Neuronal stem cell (in vitro differentiated cells): ENCODE measurements around the gene GPR75.
"Not testable (repeated sequence)": the region's sequence is repeated elsewhere in the genome, so short reads cannot be mapped to it uniquely, and the experiment has no call there.

Experiments used
- DNase-seq: peaks from one replicate; pipeline ENCODE4 v3.0.0-alpha.2; 2013; ENCODE audit warnings: low spot score
- H2AFZ ChIP-seq: one replicate; pipeline ENCODE4 v1.6.1; 2013; ENCODE audit warnings: mild to moderate bottlenecking, low read length, inconsistent platforms
- H2AK5ac ChIP-seq: 2 replicates; pipeline ENCODE4 v1.6.1; 2013; ENCODE audit warnings: low read depth, mild to moderate bottlenecking, inconsistent platforms, low read length, moderate library complexity, mixed read lengths
- H2BK120ac ChIP-seq: 2 replicates; pipeline ENCODE4 v1.6.1; 2013; ENCODE audit warnings: low read depth, mild to moderate bottlenecking, inconsistent platforms, low read length, moderate library complexity, mixed read lengths
- H2BK12ac ChIP-seq: one replicate; pipeline ENCODE4 v1.6.1; 2013; ENCODE audit warnings: low read length, inconsistent platforms
- H2BK15ac ChIP-seq: 2 replicates; pipeline ENCODE4 v1.6.1; 2013; ENCODE audit warnings: mild to moderate bottlenecking, low read length, inconsistent platforms, mixed read lengths
- H2BK5ac ChIP-seq: one replicate; pipeline ENCODE4 v1.6.1; 2013; ENCODE audit warnings: inconsistent platforms, mild to moderate bottlenecking, low read length, moderate library complexity
- H3K14ac ChIP-seq: one replicate; pipeline ENCODE4 v1.6.1; 2013; ENCODE audit warnings: low read length, inconsistent platforms
- H3K18ac ChIP-seq: 2 replicates; pipeline ENCODE4 v1.6.1; 2013; ENCODE audit warnings: low read length, inconsistent platforms
- H3K23ac ChIP-seq: 2 replicates; pipeline ENCODE4 v1.6.1; 2013; ENCODE audit warnings: low read depth, mild to moderate bottlenecking, mixed read lengths, low read length, inconsistent platforms; ENCODE audit not compliant: poor library complexity
- H3K27ac ChIP-seq: replicated peaks from 3 replicates; pipeline ENCODE4 v1.5.1; 2013; ENCODE audit warnings: low read length, inconsistent platforms
- H3K27me3 ChIP-seq, 3 experiments: 2 replicates each; pipeline ENCODE4 v1.6.1; 2013; ENCODE audit warnings: low read length in 3 of 3, mild to moderate bottlenecking in 2 of 3, inconsistent platforms in 1 of 3, low read depth in 1 of 3, mixed read lengths in 1 of 3, moderate library complexity in 1 of 3; ENCODE audit not compliant: control insufficient read depth in 3 of 3, insufficient read depth in 3 of 3
- H3K36me3 ChIP-seq, 2 donors: replicated peaks in 1 of 2; 2 replicates each; pipeline ENCODE4 v1.6.1; 2013; ENCODE audit warnings: low read length in 2 of 2; ENCODE audit not compliant: control insufficient read depth in 2 of 2, insufficient read depth in 2 of 2
- H3K4ac ChIP-seq: 2 replicates; pipeline ENCODE4 v1.6.1; 2013; ENCODE audit warnings: inconsistent platforms, mild to moderate bottlenecking, low read length, moderate library complexity
- H3K4me1 ChIP-seq, 2 donors: 1 replicate in 1 of 2; 2 replicates in 1 of 2; pipeline ENCODE4 v1.6.1; 2013; ENCODE audit warnings: low read length in 2 of 2, low read depth in 1 of 2; ENCODE audit not compliant: control insufficient read depth in 2 of 2, insufficient read depth in 1 of 2
- H3K4me2 ChIP-seq: one replicate; pipeline ENCODE4 v1.6.1; 2013; ENCODE audit warnings: mild to moderate bottlenecking, low read length, inconsistent platforms; ENCODE audit not compliant: insufficient read depth, poor library complexity, severe bottlenecking
- H3K4me3 ChIP-seq, 2 donors: 2 replicates each; pipeline ENCODE4 v1.5.1; 2013; ENCODE audit warnings: low read length in 2 of 2, mild to moderate bottlenecking in 2 of 2, inconsistent platforms in 1 of 2, moderate library complexity in 1 of 2
- H3K79me1 ChIP-seq: one replicate; pipeline ENCODE4 v1.6.1; 2013; ENCODE audit warnings: low read depth, mild to moderate bottlenecking, inconsistent platforms, low read length, moderate library complexity
- H3K9ac ChIP-seq: one replicate; pipeline ENCODE4 v1.6.1; 2013; ENCODE audit warnings: mild to moderate bottlenecking, low read depth, low read length, inconsistent platforms; ENCODE audit not compliant: poor library complexity
- H3K9me3 ChIP-seq, 2 donors: replicated peaks in 1 of 2; 2 replicates each; pipeline versions ENCODE3 to v1.6.1; 2013; ENCODE audit warnings: low read length in 2 of 2, mild to moderate bottlenecking in 2 of 2, inconsistent platforms in 1 of 2, low read depth in 1 of 2, mixed read lengths in 1 of 2, moderate library complexity in 1 of 2; ENCODE audit not compliant: control insufficient read depth in 2 of 2, insufficient read depth in 1 of 2
- H4K8ac ChIP-seq: one replicate; pipeline ENCODE4 v1.6.1; 2013; ENCODE audit warnings: low read depth, mild to moderate bottlenecking, inconsistent platforms, low read length, moderate library complexity
- H4K91ac ChIP-seq: one replicate; pipeline ENCODE4 v1.6.1; 2013; ENCODE audit warnings: low read length, low read depth, mild to moderate bottlenecking, inconsistent platforms; ENCODE audit not compliant: poor library complexity
- WGBS, 2 donors: extraction: QIAGEN DNeasy Blood & Tissue Kit; methylation state at CpG; one replicate each; pipeline ENCODE4 v1.1.7; 2013; ENCODE audit warnings: missing lambda C conversion rate in 2 of 2, mixed read lengths in 1 of 2; ENCODE audit not compliant: insufficient read length in 2 of 2, insufficient replicate concordance in 1 of 2; ENCODE audit errors: extremely low coverage in 2 of 2; 5-methylcytosine and 5-hydroxymethylcytosine counted together

Gene GPR75

DNA sequence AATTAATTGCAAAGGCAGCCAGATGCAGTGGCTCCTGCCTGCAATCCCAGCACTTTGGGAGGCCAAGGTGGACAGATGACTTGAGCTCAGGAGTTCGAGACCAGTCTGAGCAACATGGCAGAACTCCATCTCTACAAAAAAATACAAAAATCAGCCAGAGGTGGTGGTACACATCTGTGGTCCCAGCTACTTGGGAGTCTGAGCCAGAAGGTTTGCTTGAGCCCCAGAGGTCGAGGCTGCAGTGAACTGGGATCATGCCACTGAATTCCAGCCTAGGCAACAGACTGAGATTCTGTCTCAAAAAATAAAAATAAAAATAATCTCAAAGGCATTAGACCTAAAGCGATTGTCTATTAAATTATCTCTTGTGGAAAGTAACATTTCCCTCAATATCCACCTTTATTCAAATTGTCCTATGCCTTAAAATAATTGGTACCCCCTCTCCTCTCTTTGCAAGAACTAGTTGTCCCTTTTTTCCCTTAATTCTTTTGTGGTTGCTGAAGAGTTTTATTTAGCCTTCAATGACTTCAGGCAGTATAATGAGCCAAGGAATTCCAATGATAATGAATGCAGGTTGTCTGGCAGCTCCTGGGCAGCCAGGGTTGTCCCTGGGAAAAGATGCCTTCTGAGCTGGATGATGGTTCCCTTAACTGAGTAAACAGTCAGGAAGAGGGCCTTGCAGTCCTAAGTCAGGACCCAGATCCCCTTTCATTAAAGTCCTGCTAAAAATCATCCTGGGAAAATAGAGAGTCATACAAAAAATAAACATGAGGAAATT is 32.2 kb downstream of the GPR75 start:
- H3K79me1 ChIP-seq = no peaks in the 10 kb centered on the region

GRCh38 chr2:53826587-53827397 is 33.0 kb downstream of the GPR75 start:
- Histone ChIP-seq H3K14ac (no peak overlapping the region), H3K27ac (peak overlapping the region; percentile 49), H2AK5ac (no peak overlapping the region), H2BK120ac (no peak overlapping the region), H4K91ac (no peak overlapping the region), H3K27me3 (no peaks in the 10 kb centered on the region), H2AFZ (peak overlapping the region; percentile 14), H3K4me1 (peaks cover 9 to 12% of the 10 kb centered on the region in 2 donors), H3K4me2 (no peak overlapping the region), H3K9me3 (no peaks in the 10 kb centered on the region), H3K36me3 (no peaks in the 10 kb centered on the region), H3K18ac (no peak overlapping the region), H4K8ac (no peak overlapping the region), H3K79me1 (no peaks in the 10 kb centered on the region), H3K4me3 (no peak overlapping the region), H3K23ac (no peak overlapping the region), H3K9ac (no peak overlapping the region), H2BK5ac (no peak overlapping the region), H3K4ac (no peak overlapping the region), H2BK12ac (no peak overlapping the region), H2BK15ac (no peak overlapping the region)
- no peak for DNase-seq
- no CpG with 5 or more reads among the region's 3 CpGs for WGBS, 2 donors

More for the DNA sequence above, 32.2 kb downstream of the GPR75 start:
- WGBS, 2 donors = no CpG with 5 or more reads among the region's 3 CpGs
- Histone ChIP-seq H3K23ac (no peak overlapping the region), H2BK5ac (no peak overlapping the region), H4K8ac (no peak overlapping the region), H3K9me3 (no peaks in the 10 kb centered on the region), H2BK12ac (no peak overlapping the region), H2AK5ac (no peak overlapping the region), H3K4ac (no peak overlapping the region), H4K91ac (no peak overlapping the region), H3K27ac (peak overlapping the region; percentile 49), H3K18ac (no peak overlapping the region), H3K4me3 (no peak overlapping the region), H3K9ac (no peak overlapping the region), H3K14ac (no peak overlapping the region), H3K4me1 (peaks cover 9 to 12% of the 10 kb centered on the region in 2 donors), H2BK15ac (no peak overlapping the region), H3K27me3 (no peaks in the 10 kb centered on the region), H3K4me2 (no peak overlapping the region), H2BK120ac (no peak overlapping the region), H3K36me3 (no peaks in the 10 kb centered on the region), H2AFZ (no peak overlapping the region)
- peak; percentile 4 for DNase-seq

GRCh38 chr2:53826030-53826410 is 33.7 kb downstream of the GPR75 start:
- Histone ChIP-seq H4K91ac (no peak overlapping the region), H3K4me3 (no peak overlapping the region), H2AFZ (no peak overlapping the region), H3K4me1 (peaks cover 9 to 12% of the 10 kb centered on the region in 2 donors), H2BK12ac (no peak overlapping the region), H4K8ac (no peak overlapping the region), H3K14ac (no peak overlapping the region), H2BK15ac (no peak overlapping the region), H3K27me3 (no peaks in the 10 kb centered on the region), H2BK120ac (no peak overlapping the region), H3K4me2 (no peak overlapping the region), H3K36me3 (no peaks in the 10 kb centered on the region), H3K9me3 (no peaks in the 10 kb centered on the region), H3K23ac (no peak overlapping the region), H2AK5ac (no peak overlapping the region), H3K4ac (no peak overlapping the region), H3K79me1 (no peaks in the 10 kb centered on the region), H2BK5ac (no peak overlapping the region), H3K18ac (no peak overlapping the region), H3K27ac (no peak overlapping the region), H3K9ac (no peak overlapping the region)
- WGBS, 2 donors = no CpG with 5 or more reads among the region's 1 CpG
- DNase-seq = no peak

DNA sequence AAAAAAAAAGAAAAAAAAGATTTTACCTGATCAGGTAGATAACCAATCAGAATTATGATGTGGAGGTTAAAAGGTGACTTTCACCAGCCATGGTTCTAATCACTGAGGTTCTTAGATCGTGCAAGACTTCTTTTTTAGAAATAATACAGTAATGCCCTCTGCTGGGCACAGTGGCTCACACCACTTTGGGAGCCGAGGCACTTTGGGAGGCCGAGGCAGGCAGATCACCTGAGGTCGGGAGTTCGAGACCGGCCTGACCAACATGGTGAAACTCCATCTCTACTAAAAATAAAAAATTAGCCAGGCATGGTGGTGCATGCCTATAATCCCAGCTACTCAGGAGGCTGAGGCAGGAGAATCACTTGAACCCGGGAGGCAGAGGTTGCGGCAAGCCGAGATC is 36.1 kb downstream of the GPR75 start:
- not testable (repeated sequence) for H3K9ac ChIP-seq, H2AK5ac ChIP-seq, H3K14ac ChIP-seq, H3K27me3 ChIP-seq, H3K4me2 ChIP-seq, H3K79me1 ChIP-seq, H2BK120ac ChIP-seq, H4K8ac ChIP-seq, H3K9me3 ChIP-seq, H3K4ac ChIP-seq, H3K23ac ChIP-seq, H4K91ac ChIP-seq, H2BK12ac ChIP-seq, DNase-seq, H3K27ac ChIP-seq, H3K4me3 ChIP-seq, H2BK15ac ChIP-seq, H3K18ac ChIP-seq, H2AFZ ChIP-seq, H2BK5ac ChIP-seq
- Histone ChIP-seq H3K36me3 (peaks cover 2 to 13% of the 10 kb centered on the region in 2 donors), H3K4me1 (peaks cover 9 to 12% of the 10 kb centered on the region in 2 donors)
- no CpG with 5 or more reads among the region's 9 CpGs for WGBS, 2 donors
